Suprapubic skin (tissue), 4 donors: ENCODE results near the gene TREML2. TPM values are rescaled to one million over a fixed set of nuclear protein-coding genes. Genes with fewer than 3 reads are reported as not detected.
A peak's percentile ranks its signal among the peaks of the same experiment; 100 is the strongest.
"Not testable (repeated sequence)": the region's sequence is repeated elsewhere in the genome, so short reads cannot be mapped to it uniquely, and the experiment has no call there.

ENCODE experiments used
- DNase-seq, 2 donors: peaks; one replicate each; pipeline ENCODE4 v3.0.0-alpha.2; 2019; ENCODE audit warnings: low spot score in 2 of 2
- H3K27ac ChIP-seq: fragments of 200-600 bp; sonication (generic); one replicate; pipeline ENCODE4 v1.5.1; 2019
- H3K27me3 ChIP-seq: fragments of 200-600 bp; sonication (generic); one replicate; pipeline ENCODE4 v1.5.1; 2019
- H3K36me3 ChIP-seq: fragments of 200-600 bp; sonication (generic); one replicate; pipeline ENCODE4 v1.5.1; 2019
- H3K4me1 ChIP-seq: fragments of 200-600 bp; sonication (generic); one replicate; pipeline ENCODE4 v1.5.1; 2019
- H3K4me3 ChIP-seq: fragments of 200-600 bp; sonication (generic); one replicate; pipeline ENCODE4 v1.5.1; 2019; ENCODE audit warnings: mild to moderate bottlenecking
- H3K9me3 ChIP-seq: fragments of 200-600 bp; sonication (generic); one replicate; pipeline ENCODE4 v1.5.1; 2019
- EP300 ChIP-seq: sonication (generic); formaldehyde crosslinking; IDR thresholded peaks from one replicate; pipeline ENCODE4 v1.6.1; 2017; ENCODE audit warnings: antibody characterized with exemption
- POLR2A ChIP-seq, 2 donors: fragments of 450-650 bp; IDR thresholded peaks; one replicate each; pipeline ENCODE4 v1.6.1; 2017; ENCODE audit warnings: antibody characterized with exemption in 2 of 2, mild to moderate bottlenecking in 2 of 2, moderate library complexity in 2 of 2
- POLR2AphosphoS5 ChIP-seq, 3 donors: sonication (generic); formaldehyde crosslinking; IDR thresholded peaks; one replicate each; pipeline ENCODE4 v1.6.1; 2017; ENCODE audit warnings: antibody characterized with exemption in 3 of 3
- WGBS: methylation state at CpG from one replicate; pipeline ENCODE4 v1.1.5; 2018; 5-methylcytosine and 5-hydroxymethylcytosine counted together
- total RNA-seq, 4 donors: library from RNA; depleted of rRNA; stranded (reverse); fragments of >200 nt; gene quantifications; one replicate each; pipeline ENCODE4 v1.1.0, GENCODE V29; 2016
- TF ChIP-seq, protein P1 (sequence below), 2 donors: fragments of 200-600 bp in 1 of 2; fragments of 450-650 bp in 1 of 2; sonication (generic) in 1 of 2; IDR thresholded peaks; one replicate each; pipeline ENCODE4 v1.5.1; 2016 to 2019; ENCODE audit warnings: antibody characterized with exemption in 2 of 2, mild to moderate bottlenecking in 1 of 2, moderate library complexity in 1 of 2

Gene TREML2
- total RNA-seq, 4 donors from 2014 or later: not detected

DNA sequence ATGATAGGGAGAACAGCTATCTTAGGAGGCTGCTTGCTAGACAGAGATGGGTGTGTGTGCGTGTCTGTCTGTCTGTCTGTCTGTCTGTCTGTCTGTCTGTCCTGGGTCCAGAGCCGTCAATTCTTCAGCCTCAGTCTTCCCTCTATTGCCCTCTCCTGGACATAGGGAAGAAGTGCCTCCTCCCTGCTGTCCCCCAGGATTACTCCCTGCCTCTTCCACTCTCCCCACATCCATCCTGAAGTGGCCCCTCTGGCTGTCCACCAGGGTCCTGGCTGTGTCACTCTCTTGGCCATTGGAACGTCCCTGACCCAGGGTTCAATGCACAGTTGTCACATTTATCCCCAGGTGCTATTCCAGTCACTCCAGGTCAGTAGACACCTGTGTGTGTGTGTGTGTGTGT is 10.2 kb downstream of the TREML2 start:
- Histone ChIP-seq H3K9me3 (no peaks in the 10 kb centered on the region), H3K27me3 (peaks cover 33% of the 10 kb centered on the region), H3K4me1 (no peaks in the 10 kb centered on the region), H3K36me3 (no peaks in the 10 kb centered on the region), H3K27ac (no peak overlapping the region), H3K4me3 (no peak overlapping the region)
- no peak for DNase-seq
- TF ChIP-seq EP300 (no peak), POLR2A (IDR thresholded peaks at IDR 0.05) (no peak), POLR2AphosphoS5 (IDR thresholded peaks at IDR 0.05) (no peak)
- TF ChIP-seq, protein P1, sequence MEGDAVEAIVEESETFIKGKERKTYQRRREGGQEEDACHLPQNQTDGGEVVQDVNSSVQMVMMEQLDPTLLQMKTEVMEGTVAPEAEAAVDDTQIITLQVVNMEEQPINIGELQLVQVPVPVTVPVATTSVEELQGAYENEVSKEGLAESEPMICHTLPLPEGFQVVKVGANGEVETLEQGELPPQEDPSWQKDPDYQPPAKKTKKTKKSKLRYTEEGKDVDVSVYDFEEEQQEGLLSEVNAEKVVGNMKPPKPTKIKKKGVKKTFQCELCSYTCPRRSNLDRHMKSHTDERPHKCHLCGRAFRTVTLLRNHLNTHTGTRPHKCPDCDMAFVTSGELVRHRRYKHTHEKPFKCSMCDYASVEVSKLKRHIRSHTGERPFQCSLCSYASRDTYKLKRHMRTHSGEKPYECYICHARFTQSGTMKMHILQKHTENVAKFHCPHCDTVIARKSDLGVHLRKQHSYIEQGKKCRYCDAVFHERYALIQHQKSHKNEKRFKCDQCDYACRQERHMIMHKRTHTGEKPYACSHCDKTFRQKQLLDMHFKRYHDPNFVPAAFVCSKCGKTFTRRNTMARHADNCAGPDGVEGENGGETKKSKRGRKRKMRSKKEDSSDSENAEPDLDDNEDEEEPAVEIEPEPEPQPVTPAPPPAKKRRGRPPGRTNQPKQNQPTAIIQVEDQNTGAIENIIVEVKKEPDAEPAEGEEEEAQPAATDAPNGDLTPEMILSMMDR (IDR thresholded peaks at IDR 0.05): no peak
- WGBS: 96% methylated on average over 3 of the region's 3 CpGs

DNA sequence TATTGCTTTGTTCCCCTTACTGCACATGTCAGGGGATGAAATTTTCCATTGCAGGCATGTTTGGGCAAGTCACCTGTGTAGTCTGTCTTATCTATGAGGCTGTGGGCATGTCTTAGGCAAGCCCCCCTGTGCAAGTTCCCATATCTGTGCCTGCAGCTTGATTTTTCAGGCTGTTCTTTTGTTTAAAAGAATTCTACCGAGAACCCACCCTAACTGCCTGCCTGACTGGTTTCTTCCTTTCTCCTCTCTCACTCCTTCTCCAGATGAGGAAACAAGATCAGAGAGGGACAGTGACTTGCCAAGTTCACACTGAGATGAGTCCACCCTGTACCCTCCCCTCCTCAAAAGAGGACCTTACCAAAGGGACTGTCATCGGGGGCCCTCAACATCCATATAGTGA is 11.0 kb downstream of the TREML2 start:
- 92% methylated on average over 2 of the region's 2 CpGs for WGBS

DNA sequence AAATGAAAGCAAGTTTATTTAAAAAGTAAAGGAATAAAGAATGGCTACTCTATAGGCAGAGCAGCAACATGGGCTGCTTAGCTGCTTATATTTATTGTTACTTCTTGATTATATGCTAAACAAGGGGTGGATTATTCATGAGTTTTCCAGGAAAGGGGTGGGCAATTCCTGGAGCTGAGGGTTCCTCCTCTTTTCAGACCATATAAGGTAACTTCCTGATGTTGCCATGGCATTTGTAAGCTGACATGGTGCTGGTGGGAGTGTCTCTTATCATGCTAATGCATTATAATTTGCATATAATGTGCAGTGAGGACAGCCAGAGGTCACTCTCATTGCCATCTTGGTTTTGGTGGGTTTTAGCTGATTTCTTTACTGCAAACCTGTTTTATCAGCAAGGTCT is 11.9 kb downstream of the TREML2 start:
- H3K9me3 ChIP-seq, H3K27ac ChIP-seq, DNase-seq, H3K4me1 ChIP-seq, H3K4me3 ChIP-seq, H3K36me3 ChIP-seq: not testable (repeated sequence)
- H3K27me3 ChIP-seq: peaks cover 26% of the 10 kb centered on the region

More for the DNA sequence above, 11.0 kb downstream of the TREML2 start:
- Histone ChIP-seq H3K27me3 (peaks cover 33% of the 10 kb centered on the region), H3K4me3 (no peak overlapping the region), H3K27ac (no peak overlapping the region), H3K36me3 (no peaks in the 10 kb centered on the region), H3K4me1 (no peaks in the 10 kb centered on the region), H3K9me3 (no peaks in the 10 kb centered on the region)
- no peak for DNase-seq
- no peak for TF ChIP-seq POLR2A (IDR thresholded peaks at IDR 0.05)
- TF ChIP-seq EP300: no peak
- no peak for TF ChIP-seq POLR2AphosphoS5 (IDR thresholded peaks at IDR 0.05)
- TF ChIP-seq, protein P1 (IDR thresholded peaks at IDR 0.05): no peak

DNA sequence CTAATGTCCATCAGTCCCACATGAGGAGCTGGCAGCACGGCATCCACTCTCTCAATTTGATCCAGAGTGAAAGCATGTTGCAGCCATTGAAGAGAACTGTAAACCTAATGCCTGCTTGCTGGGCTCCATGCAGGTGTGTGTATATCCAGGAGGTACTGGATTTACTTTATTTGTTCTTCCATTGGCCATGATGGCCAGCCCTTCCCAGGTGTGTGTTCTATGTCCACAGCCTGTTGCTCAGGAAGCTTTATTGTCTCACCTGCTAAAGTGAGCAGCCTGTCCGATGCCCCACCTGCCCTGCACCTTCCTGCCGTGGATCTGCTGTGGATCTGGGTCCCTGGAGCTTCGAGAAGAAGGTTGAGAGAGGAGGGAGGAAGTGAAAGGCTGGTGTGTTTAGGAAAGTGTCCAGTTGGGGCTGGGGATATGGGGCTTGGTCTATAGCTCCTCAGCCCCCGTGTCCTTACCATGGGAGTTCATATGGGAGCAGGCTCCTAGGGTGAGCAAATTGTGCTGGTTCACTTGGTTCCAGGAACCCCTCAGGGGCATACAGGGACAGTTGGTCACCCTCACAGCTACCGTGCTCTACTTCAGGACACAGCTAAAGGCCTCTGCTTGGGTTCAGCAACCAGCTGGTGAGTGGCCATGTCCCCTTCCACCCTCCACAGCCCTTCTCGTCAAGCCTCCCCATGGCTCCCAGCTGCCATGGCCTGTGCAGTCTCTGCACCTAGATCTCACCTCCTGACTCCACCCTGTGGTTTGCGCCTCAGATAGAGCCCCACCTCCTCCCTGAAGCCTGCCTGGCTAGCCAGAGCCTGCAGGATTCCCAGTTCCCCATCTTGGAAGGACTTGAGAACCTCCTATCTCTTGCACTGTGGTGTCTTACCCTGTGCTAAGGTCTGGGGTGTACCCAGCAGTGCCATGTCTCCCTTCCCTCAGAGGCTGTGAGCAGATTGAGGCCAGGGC is 12.7 kb downstream of the TREML2 start:
- no peak for TF ChIP-seq EP300
- TF ChIP-seq POLR2A (IDR thresholded peaks at IDR 0.05): no peak
- TF ChIP-seq, protein P1 (IDR thresholded peaks at IDR 0.05): no peak
- TF ChIP-seq POLR2AphosphoS5 (IDR thresholded peaks at IDR 0.05): no peak
- Histone ChIP-seq H3K4me3 (no peak overlapping the region), H3K36me3 (no peaks in the 10 kb centered on the region), H3K4me1 (no peaks in the 10 kb centered on the region), H3K27me3 (peaks cover 23% of the 10 kb centered on the region), H3K27ac (no peak overlapping the region), H3K9me3 (no peaks in the 10 kb centered on the region)
- no peak for DNase-seq
- WGBS: 82% methylated on average over 8 of the region's 8 CpGs

DNA sequence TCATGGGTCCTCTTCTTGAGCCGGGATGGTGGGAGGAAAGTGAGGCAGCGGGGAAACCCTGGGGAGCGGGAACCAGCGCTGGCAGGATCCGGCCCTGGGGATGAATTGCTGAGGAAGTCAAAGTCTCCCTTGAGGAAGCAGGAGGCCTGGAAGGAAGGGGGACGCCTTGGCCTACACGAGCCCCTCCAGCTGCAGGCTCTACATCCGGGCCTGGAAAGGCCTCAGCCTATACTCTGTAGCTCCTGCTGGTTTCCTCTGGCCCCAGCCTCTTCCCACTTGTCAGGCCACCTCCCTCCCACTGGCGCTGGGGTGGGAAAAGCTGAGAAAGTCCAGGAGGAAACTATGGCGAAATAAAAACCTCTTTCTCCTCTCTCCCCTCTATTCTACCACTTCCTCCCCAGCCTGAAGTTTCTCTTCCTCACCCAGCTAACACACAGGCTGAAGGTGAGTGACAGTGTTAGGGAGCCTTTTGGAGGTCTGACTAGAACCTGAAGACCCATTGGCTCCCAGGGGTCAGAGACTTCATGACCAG is 14.9 kb downstream of the TREML2 start:
- 79% methylated on average over 10 of the region's 10 CpGs for WGBS
- Histone ChIP-seq H3K9me3 (no peaks in the 10 kb centered on the region), H3K4me3 (no peak overlapping the region), H3K36me3 (no peaks in the 10 kb centered on the region), H3K27me3 (peaks cover 3% of the 10 kb centered on the region), H3K27ac (no peak overlapping the region), H3K4me1 (no peaks in the 10 kb centered on the region)
- TF ChIP-seq POLR2AphosphoS5 (IDR thresholded peaks at IDR 0.05) (no peak), EP300 (no peak), POLR2A (IDR thresholded peaks at IDR 0.05) (no peak)
- TF ChIP-seq, protein P1 (IDR thresholded peaks at IDR 0.05): no peak
- peak in 1 of 2 donors; percentile 43 for DNase-seq
